PC-3 (cell line): ENCODE measurements around the gene SUMO3.

Experiments
- EZH2 ChIP-seq: fragments of 300-600 bp; sonication (generic); IDR thresholded peaks from one replicate; pipeline ENCODE4 v1.6.1; 2017; ENCODE audit warnings: antibody characterized with exemption, mild to moderate bottlenecking, low read length; ENCODE audit not compliant: unreplicated experiment
- EZH2phosphoT487 ChIP-seq: fragments of 300-600 bp; sonication (generic); IDR thresholded peaks from 2 replicates; pipeline ENCODE4 v1.6.1; 2018; ENCODE audit warnings: mild to moderate bottlenecking, antibody characterized with exemption, low read length, borderline replicate concordance
- TF ChIP-seq, protein P1 (sequence below): fragments of 300-600 bp; sonication (generic); conservative IDR thresholded peaks from 2 replicates; pipeline ENCODE4 v1.5.1; 2017; ENCODE audit warnings: antibody characterized with exemption, low read depth, mild to moderate bottlenecking, low read length

DNA sequence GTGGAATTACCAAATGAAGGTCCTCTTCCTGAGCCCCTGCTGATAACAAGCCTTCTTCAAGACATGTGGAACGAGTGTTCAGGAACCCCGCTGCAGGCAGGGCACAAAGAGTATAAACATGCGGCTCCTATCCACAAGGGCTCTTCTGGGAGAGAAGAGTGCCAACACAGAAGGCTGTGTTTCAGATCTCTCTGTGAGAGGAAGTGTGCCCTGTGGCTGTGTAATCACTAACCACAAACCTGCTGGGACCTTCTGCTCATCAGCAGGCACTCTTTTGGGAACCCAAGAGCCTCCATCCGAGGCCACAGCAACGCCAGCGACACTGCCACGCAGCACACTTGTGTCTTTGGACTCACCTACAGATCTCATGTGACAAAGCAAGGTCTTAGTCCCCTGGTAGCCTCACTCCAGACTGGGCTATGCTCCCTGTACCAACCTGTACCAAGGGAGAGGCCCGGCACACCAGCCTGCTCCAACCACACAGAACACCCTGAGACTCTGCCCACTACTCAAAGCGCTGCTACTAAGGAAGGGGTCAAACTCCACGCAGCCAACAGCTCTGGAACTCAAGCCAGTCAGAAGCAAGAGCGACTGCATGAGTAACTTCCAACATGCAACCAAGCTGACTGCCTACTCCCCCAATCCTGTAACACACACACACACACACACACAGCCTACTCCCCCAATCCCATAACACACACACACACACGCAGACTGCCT is 47.9 kb upstream of the SUMO3 start:
- TF ChIP-seq, protein P1, sequence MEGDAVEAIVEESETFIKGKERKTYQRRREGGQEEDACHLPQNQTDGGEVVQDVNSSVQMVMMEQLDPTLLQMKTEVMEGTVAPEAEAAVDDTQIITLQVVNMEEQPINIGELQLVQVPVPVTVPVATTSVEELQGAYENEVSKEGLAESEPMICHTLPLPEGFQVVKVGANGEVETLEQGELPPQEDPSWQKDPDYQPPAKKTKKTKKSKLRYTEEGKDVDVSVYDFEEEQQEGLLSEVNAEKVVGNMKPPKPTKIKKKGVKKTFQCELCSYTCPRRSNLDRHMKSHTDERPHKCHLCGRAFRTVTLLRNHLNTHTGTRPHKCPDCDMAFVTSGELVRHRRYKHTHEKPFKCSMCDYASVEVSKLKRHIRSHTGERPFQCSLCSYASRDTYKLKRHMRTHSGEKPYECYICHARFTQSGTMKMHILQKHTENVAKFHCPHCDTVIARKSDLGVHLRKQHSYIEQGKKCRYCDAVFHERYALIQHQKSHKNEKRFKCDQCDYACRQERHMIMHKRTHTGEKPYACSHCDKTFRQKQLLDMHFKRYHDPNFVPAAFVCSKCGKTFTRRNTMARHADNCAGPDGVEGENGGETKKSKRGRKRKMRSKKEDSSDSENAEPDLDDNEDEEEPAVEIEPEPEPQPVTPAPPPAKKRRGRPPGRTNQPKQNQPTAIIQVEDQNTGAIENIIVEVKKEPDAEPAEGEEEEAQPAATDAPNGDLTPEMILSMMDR = no peak
- TF ChIP-seq EZH2phosphoT487 (no peak), EZH2 (no peak)
